ENCODE data around the gene SPR. TPM values are rescaled to one million over a fixed set of nuclear protein-coding genes. Genes with fewer than 3 reads are reported as not detected.

Gene SPR
- total and polyA plus RNA-seq, 2 of the 13 experiments (the other 11 are each of a cell fraction or from before 2014, with no cell fraction given), result 34.0 to 96.0 TPM

- TF ChIP-seq, protein P1, sequence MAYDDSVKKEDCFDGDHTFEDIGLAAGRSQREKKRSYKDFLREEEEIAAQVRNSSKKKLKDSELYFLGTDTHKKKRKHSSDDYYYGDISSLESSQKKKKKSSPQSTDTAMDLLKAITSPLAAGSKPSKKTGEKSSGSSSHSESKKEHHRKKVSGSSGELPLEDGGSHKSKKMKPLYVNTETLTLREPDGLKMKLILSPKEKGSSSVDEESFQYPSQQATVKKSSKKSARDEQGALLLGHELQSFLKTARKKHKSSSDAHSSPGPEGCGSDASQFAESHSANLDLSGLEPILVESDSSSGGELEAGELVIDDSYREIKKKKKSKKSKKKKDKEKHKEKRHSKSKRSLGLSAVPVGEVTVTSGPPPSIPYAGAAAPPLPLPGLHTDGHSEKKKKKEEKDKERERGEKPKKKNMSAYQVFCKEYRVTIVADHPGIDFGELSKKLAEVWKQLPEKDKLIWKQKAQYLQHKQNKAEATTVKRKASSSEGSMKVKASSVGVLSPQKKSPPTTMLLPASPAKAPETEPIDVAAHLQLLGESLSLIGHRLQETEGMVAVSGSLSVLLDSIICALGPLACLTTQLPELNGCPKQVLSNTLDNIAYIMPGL (CRISPR knock-in tag; IDR thresholded peaks at IDR 0.05; ENCODE audit: borderline replicate concordance in 1 of 2, low read depth in 1 of 2), result no peak; a peak in 2 of 4 replicates
- TF ChIP-seq NFRKB (IDR thresholded peaks at IDR 0.05), result no peak
- no peak for TF ChIP-seq ZNF367 (CRISPR knock-in tag; IDR thresholded peaks at IDR 0.05; ENCODE audit: borderline replicate concordance)
- no peak for TF ChIP-seq ZNF143 (CRISPR knock-in tag; IDR thresholded peaks at IDR 0.05)
- TF ChIP-seq, protein P2, sequence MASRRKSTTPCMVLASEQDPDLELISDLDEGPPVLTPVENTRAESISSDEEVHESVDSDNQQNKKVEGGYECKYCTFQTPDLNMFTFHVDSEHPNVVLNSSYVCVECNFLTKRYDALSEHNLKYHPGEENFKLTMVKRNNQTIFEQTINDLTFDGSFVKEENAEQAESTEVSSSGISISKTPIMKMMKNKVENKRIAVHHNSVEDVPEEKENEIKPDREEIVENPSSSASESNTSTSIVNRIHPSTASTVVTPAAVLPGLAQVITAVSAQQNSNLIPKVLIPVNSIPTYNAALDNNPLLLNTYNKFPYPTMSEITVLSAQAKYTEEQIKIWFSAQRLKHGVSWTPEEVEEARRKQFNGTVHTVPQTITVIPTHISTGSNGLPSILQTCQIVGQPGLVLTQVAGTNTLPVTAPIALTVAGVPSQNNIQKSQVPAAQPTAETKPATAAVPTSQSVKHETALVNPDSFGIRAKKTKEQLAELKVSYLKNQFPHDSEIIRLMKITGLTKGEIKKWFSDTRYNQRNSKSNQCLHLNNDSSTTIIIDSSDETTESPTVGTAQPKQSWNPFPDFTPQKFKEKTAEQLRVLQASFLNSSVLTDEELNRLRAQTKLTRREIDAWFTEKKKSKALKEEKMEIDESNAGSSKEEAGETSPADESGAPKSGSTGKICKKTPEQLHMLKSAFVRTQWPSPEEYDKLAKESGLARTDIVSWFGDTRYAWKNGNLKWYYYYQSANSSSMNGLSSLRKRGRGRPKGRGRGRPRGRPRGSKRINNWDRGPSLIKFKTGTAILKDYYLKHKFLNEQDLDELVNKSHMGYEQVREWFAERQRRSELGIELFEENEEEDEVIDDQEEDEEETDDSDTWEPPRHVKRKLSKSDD (CRISPR knock-in tag; IDR thresholded peaks at IDR 0.05; ENCODE audit: low read depth), result peak; percentile 62
- TF ChIP-seq ZNF17 (CRISPR knock-in tag; IDR thresholded peaks at IDR 0.05), result no peak
- TF ChIP-seq, protein P3, sequence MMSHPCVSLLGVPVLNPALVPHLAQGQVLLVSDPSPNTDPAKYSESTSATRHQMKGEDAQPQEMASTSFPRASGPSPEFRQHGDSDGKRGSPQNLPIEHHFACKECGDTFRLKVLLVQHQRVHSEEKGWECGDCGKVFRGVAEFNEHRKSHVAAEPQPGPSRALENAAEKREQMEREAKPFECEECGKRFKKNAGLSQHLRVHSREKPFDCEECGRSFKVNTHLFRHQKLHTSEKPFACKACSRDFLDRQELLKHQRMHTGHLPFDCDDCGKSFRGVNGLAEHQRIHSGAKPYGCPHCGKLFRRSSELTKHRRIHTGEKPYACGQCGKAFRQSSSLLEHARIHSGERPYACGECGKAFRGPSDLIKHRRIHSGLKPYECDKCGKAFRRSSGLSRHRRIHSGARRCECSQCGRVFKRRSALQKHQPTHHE (CRISPR knock-in tag; IDR thresholded peaks at IDR 0.05; ENCODE audit: borderline replicate concordance), result no peak; the same call in 1 of the 2 replicates
- no peak for TF ChIP-seq ATF3 (CRISPR knock-in tag; IDR thresholded peaks at IDR 0.05)
- no peak for TF ChIP-seq XRCC5 (optimal IDR thresholded peaks at IDR 0.05; ENCODE audit: low read length)
- peak; percentile 71; the same call in 1 of the 2 replicates for TF ChIP-seq ZSCAN22 (CRISPR knock-in tag; IDR thresholded peaks at IDR 0.05)
- no peak for TF ChIP-seq CBX1 (IDR thresholded peaks at IDR 0.05; ENCODE audit: low read depth)
- no peak for TF ChIP-seq RFX3 (CRISPR knock-in tag; IDR thresholded peaks at IDR 0.05)
- peak; percentile 87 for TF ChIP-seq HNRNPLL (IDR thresholded peaks at IDR 0.05; ENCODE audit: low read depth, low read length, poor library complexity, severe bottlenecking)
- TF ChIP-seq STAG1 (CRISPR knock-in tag; IDR thresholded peaks at IDR 0.05), result no peak
- TF ChIP-seq MIER3 (CRISPR knock-in tag; IDR thresholded peaks at IDR 0.05; ENCODE audit: borderline replicate concordance), result no peak
- TF ChIP-seq TOE1 (CRISPR knock-in tag; IDR thresholded peaks at IDR 0.05), result no peak
- no peak for TF ChIP-seq MAF1 (CRISPR knock-in tag; IDR thresholded peaks at IDR 0.05; ENCODE audit: borderline replicate concordance)
- no peak for TF ChIP-seq MEF2D (CRISPR knock-in tag; IDR thresholded peaks at IDR 0.05)
- no peak for TF ChIP-seq KDM5A (IDR thresholded peaks at IDR 0.05; ENCODE audit: borderline replicate concordance, low read length)
- 0 out of 2 replicates have a peak, but pooled peaks have one; percentile 39 for TF ChIP-seq ZSCAN12 (CRISPR knock-in tag; IDR thresholded peaks at IDR 0.05)
- peak; percentile 69; the same call in 1 of the 2 replicates for TF ChIP-seq ZNF343 (CRISPR knock-in tag; IDR thresholded peaks at IDR 0.05)
- TF ChIP-seq ZNF567 (CRISPR knock-in tag; IDR thresholded peaks at IDR 0.05; ENCODE audit: borderline replicate concordance), result no peak
- peak; percentile 43; the same call in 1 of the 2 replicates for TF ChIP-seq ZNF430 (CRISPR knock-in tag; IDR thresholded peaks at IDR 0.05)
Measured at GRCh38 chr2:72887032-72887739, at the start of gene SPR (continued).
